HL-60 (cell line): Measurements from ENCODE around the gene INPP5K.

Experiments used
- CTCF ChIP-seq: IDR thresholded peaks from one replicate; pipeline ENCODE4 v1.5.1; 2011; ENCODE audit warnings: low read length, control low read depth, inconsistent platforms; ENCODE audit not compliant: insufficient read depth
- POLR2AphosphoS5 ChIP-seq: IDR thresholded peaks from 2 replicates; pipeline ENCODE4 v1.6.1; 2012; ENCODE audit warnings: low read depth

GRCh38 chr17:1471911-1472821 is 44.2 kb downstream of the INPP5K start:
- no peak for TF ChIP-seq CTCF
- TF ChIP-seq POLR2AphosphoS5: no peak
